CD14-positive monocyte (primary cell): ENCODE results near the gene SLC34A3. TPM values are rescaled to one million over a fixed set of nuclear protein-coding genes. Genes with fewer than 3 reads are reported as not detected.

Experiments used
- DNase-seq, 3 donors: peaks; one replicate each; pipeline ENCODE4 v3.0.0-alpha.2; 2011 to 2022
- H2AFZ ChIP-seq: 2 replicates; pipeline ENCODE4 v1.6.0; 2012; ENCODE audit warnings: mild to moderate bottlenecking, low read depth, low read length, inconsistent platforms; ENCODE audit not compliant: insufficient read depth, poor library complexity, severe bottlenecking
- H3K27ac ChIP-seq, 2 donors: 1 replicate in 1 of 2; 2 replicates in 1 of 2; pipeline ENCODE4 v1.5.1; 2012 to 2013; ENCODE audit warnings: low read length in 2 of 2, control low read depth in 1 of 2, inconsistent platforms in 1 of 2, low read depth in 1 of 2, mild to moderate bottlenecking in 1 of 2
- H3K27me3 ChIP-seq, 2 donors: one replicate each; pipeline versions ENCODE4 v1.6.0 to v1.6.1; 2011 to 2013; ENCODE audit warnings: low read length in 2 of 2; ENCODE audit not compliant: control insufficient read depth in 2 of 2, insufficient read depth in 2 of 2
- H3K36me3 ChIP-seq, 2 donors: replicated peaks in 1 of 2; 1 replicate in 1 of 2; 2 replicates in 1 of 2; pipeline versions ENCODE4 v1.5.1 to v1.6.1; 2012 to 2013; ENCODE audit warnings: low read length in 2 of 2, control low read depth in 1 of 2, inconsistent platforms in 1 of 2, mild to moderate bottlenecking in 1 of 2; ENCODE audit not compliant: insufficient read depth in 2 of 2, control insufficient read depth in 1 of 2
- H3K4me1 ChIP-seq, 2 donors: 1 replicate in 1 of 2; 2 replicates in 1 of 2; pipeline versions ENCODE4 v1.5.1 to v1.6.1; 2012 to 2013; ENCODE audit warnings: low read length in 2 of 2, control low read depth in 1 of 2, inconsistent platforms in 1 of 2, mild to moderate bottlenecking in 1 of 2, moderate library complexity in 1 of 2; ENCODE audit not compliant: insufficient read depth in 2 of 2, control insufficient read depth in 1 of 2
- H3K4me2 ChIP-seq: replicated peaks from 2 replicates; pipeline ENCODE3; 2012; ENCODE audit warnings: low read length, moderate library complexity, mild to moderate bottlenecking; ENCODE audit not compliant: poor library complexity, severe bottlenecking; ENCODE audit errors: extremely low read depth
- H3K4me3 ChIP-seq, 3 experiments: fragments of 200-600 bp in 1 of 3; sonication (generic) in 1 of 3; replicated peaks in 1 of 3; 1 replicate in 2 of 3; 2 replicates in 1 of 3; pipeline ENCODE4 v1.5.1; 2011 to 2013; ENCODE audit warnings: low read length in 3 of 3, mild to moderate bottlenecking in 3 of 3, control low read depth in 2 of 3, low read depth in 2 of 3, inconsistent platforms in 1 of 3, moderate library complexity in 1 of 3
- H3K79me2 ChIP-seq: 2 replicates; pipeline ENCODE4 v1.6.0; 2012; ENCODE audit warnings: mild to moderate bottlenecking, control low read depth, inconsistent platforms, low read length, moderate library complexity; ENCODE audit not compliant: insufficient read depth
- H3K9ac ChIP-seq: 2 replicates; pipeline ENCODE4 v1.6.0; 2017; ENCODE audit warnings: low read length, mild to moderate bottlenecking; ENCODE audit not compliant: insufficient read depth, poor library complexity, severe bottlenecking
- H3K9me3 ChIP-seq, 2 donors: replicated peaks in 1 of 2; 1 replicate in 1 of 2; 2 replicates in 1 of 2; pipeline versions ENCODE4 v1.5.1 to v1.6.1; 2012 to 2013; ENCODE audit warnings: low read length in 2 of 2, control low read depth in 1 of 2; ENCODE audit not compliant: control insufficient read depth in 1 of 2, insufficient read depth in 1 of 2
- H4K20me1 ChIP-seq: 2 replicates; pipeline ENCODE4 v1.6.0; 2012; ENCODE audit warnings: mild to moderate bottlenecking, low read length, control low read depth, moderate library complexity; ENCODE audit not compliant: insufficient read depth
- H3K27ac Mint-ChIP-seq, 7 donors: one replicate each; pipeline ENCODE4 v1.8.0; 2020; ENCODE audit warnings: mild to moderate bottlenecking in 7 of 7, mixed read lengths in 7 of 7, moderate library complexity in 6 of 7, inconsistent platforms in 2 of 7
- H3K27me3 Mint-ChIP-seq, 3 donors: one replicate each; pipeline ENCODE4 v1.8.0; 2021 to 2022; ENCODE audit warnings: low read depth in 3 of 3, mild to moderate bottlenecking in 3 of 3, mixed read lengths in 3 of 3, moderate library complexity in 3 of 3, inconsistent platforms in 1 of 3
- H3K36me3 Mint-ChIP-seq, 2 donors: one replicate each; pipeline ENCODE4 v1.8.0; 2020; ENCODE audit warnings: mixed read lengths in 2 of 2, inconsistent platforms in 1 of 2, mild to moderate bottlenecking in 1 of 2
- H3K4me1 Mint-ChIP-seq: one replicate; pipeline ENCODE4 v1.8.0; 2020; ENCODE audit warnings: mild to moderate bottlenecking, mixed read lengths
- H3K4me3 Mint-ChIP-seq, 2 donors: one replicate each; pipeline ENCODE4 v1.8.0; 2020; ENCODE audit warnings: mild to moderate bottlenecking in 2 of 2, mixed read lengths in 2 of 2, moderate library complexity in 1 of 2
- H3K9me3 Mint-ChIP-seq, 7 donors: one replicate each; pipeline ENCODE4 v1.8.0; 2020 to 2022; ENCODE audit warnings: mixed read lengths in 7 of 7, mild to moderate bottlenecking in 6 of 7, moderate library complexity in 6 of 7, inconsistent platforms in 2 of 7
- CTCF ChIP-seq: fragments of 200-600 bp; IDR thresholded peaks from one replicate; pipeline ENCODE4 v1.8.0; 2022; ENCODE audit warnings: antibody characterized with exemption, mild to moderate bottlenecking
- WGBS: methylation state at CpG from one replicate; pipeline ENCODE4 v1.1.5; 2013; ENCODE audit warnings: missing lambda C conversion rate; ENCODE audit not compliant: insufficient coverage; 5-methylcytosine and 5-hydroxymethylcytosine counted together
- intact Hi-C, 2 donors: fragments of 100-400 bp; cut with micrococcal nuclease; formaldehyde crosslinking; loops; one replicate each; pipeline versions ENCODE4 v1.15.0 to v1.15.1; 2023
- polyA plus RNA-seq, 3 donors: library from polyadenylated mRNA; depleted of rRNA in 1 of 3; unstranded in 2 of 3; stranded (reverse) in 1 of 3; fragments of 300-500 nt in 2 of 3; fragments of >200 nt in 1 of 3; fragmentation: Illumina TruSeq in 2 of 3; gene quantifications; 1 replicate in 2 of 3; 2 replicates in 1 of 3; pipeline ENCODE4 v1.2.3, GENCODE V29; 2012 to 2021

Gene SLC34A3
- polyA plus RNA-seq, 3 donors: not detected

DNA sequence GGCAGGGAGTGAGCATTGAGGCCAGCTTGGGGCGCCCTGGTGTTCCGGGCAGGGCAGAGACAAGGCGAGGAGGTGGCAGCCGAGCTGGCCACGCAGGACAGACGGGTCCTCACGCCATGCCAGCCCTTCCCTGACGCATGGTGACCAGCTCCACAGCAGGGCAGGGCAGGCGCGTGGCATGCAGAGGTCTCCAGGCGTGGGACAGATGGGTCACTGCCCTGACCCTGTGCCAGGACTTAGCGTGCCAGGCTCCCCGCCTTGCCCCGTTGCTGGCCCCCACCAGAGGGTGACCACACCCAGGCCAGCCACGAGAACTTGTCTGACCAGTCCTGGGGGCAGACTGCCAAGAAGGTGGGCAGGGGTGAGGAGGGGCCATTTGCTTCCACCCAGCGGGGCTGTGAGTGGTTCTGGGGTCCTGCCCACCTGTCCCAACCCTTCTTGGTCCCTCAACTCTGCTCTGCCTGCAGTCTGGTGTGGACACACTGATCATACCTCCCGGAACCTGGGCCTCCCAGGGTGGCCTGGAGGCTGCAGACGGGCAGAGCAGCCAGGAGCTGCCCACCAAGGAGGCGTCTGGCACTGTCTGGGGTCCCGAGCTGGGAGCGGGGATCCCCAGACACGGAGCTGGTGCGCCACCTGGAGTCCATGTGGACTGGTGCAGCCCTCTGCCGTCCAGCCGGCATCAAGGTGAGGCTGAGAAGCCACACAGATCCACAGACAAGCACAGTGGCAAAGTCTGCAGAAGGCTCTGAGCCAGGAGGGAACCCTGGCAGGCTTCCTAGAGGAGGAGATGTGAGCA lies 3.4 kb upstream of the SLC34A3 start, which contains the start of gene RNF224:
Gene RNF224, plus strand, starts transcription at position 449 of the 799 bp plus-strand sequence. CDS start 834 bp downstream, outside the sequence.
- H3K27me3 Mint-ChIP-seq: peaks cover 4 to 34% (median 5%) of the 10 kb centered on the region in 3 donors
- H3K4me3 Mint-ChIP-seq: peak within 1 kb of the TSS in 1 of 2 donors; percentile 60
- DNase-seq: peak; percentile 54 to 68 (median 62)
- peaks cover 0 to 4% (median 0%) of the 10 kb centered on the region in 7 donors for H3K9me3 Mint-ChIP-seq
- no peak within 1 kb of the TSS for H2AFZ ChIP-seq
- H4K20me1 ChIP-seq: no peaks in the 10 kb centered on the region
- H3K4me3 ChIP-seq: no peak within 1 kb of the TSS
- intact Hi-C loops: loop anchor here in 1 of 2 donors (5.0 kb wide), 1 partner anchor 110 kb away; no protein-coding TSS in a partner anchor
- H3K9me3 ChIP-seq: no peaks in the 10 kb centered on the region
- H3K36me3 ChIP-seq: no peaks in the 10 kb centered on the region
- H3K27ac ChIP-seq: no peak within 1 kb of the TSS
- H3K27me3 ChIP-seq: peaks cover 0 to 11% of the 10 kb centered on the region in 2 donors
- no peak within 1 kb of the TSS for H3K9ac ChIP-seq
- 37% methylated on average over 24 of the region's 25 CpGs for WGBS
- H3K79me2 ChIP-seq: no peaks in the 10 kb centered on the region
- no peak within 1 kb of the TSS for H3K4me2 ChIP-seq
- no peaks in the 10 kb centered on the region for H3K36me3 Mint-ChIP-seq
- H3K4me1 ChIP-seq: peaks cover 24 to 28% of the 10 kb centered on the region in 2 donors
- peaks cover 20% of the 10 kb centered on the region for H3K4me1 Mint-ChIP-seq
- TF ChIP-seq CTCF: peak; percentile 87
- peak within 1 kb of the TSS in 2 of 7 donors; percentile 41 to 64 for H3K27ac Mint-ChIP-seq

DNA sequence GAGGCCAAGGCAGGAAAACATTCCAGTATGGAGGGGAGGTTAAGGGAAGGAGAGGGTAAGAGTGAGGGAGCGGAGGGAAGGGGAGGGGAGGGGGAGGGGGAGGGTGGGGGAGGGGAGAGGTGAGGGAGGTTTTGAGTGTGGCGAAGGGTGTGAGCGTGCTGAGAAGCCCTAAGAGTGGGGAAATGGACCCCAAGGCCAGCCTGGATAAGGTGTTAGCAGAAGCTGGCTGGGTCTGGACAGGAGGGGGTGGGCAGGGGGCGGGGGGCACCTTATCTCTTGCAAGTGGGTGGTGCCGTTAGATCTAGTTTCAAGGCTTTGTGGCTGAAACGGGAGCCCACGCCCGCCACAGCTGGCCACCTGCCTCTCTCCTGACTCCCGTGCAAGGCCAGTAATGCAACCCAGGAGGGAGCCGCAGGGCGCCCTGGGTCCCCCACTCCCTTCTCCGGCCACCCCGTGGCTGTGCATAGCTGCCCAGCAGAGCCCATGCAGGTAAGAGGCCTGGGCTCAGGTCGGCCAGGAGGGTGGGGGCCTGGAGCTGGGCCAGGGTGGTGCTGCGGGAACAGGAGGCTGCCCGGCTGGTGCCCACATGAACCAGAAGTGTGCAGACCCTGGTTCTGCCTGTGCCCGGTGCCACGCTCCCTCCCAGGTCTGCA lies 2.7 kb upstream of the SLC34A3 start:
- intact Hi-C loops: loop anchor here in 1 of 2 donors (5.0 kb wide), 1 partner anchor 111 kb away; no protein-coding TSS in a partner anchor
- H4K20me1 ChIP-seq: no peaks in the 10 kb centered on the region
- H3K4me1 ChIP-seq: peaks cover 17 to 20% of the 10 kb centered on the region in 2 donors
- no peak overlapping the region for H3K9ac ChIP-seq
- peaks cover 2 to 34% (median 5%) of the 10 kb centered on the region in 3 donors for H3K27me3 Mint-ChIP-seq
- H3K27ac ChIP-seq: no peak overlapping the region
- H3K27me3 ChIP-seq: peaks cover 0 to 9% of the 10 kb centered on the region in 2 donors
- TF ChIP-seq CTCF: no peak
- H3K4me2 ChIP-seq: no peak overlapping the region
- no peaks in the 10 kb centered on the region for H3K79me2 ChIP-seq
- no peak overlapping the region for H3K4me3 ChIP-seq
- H3K36me3 Mint-ChIP-seq: no peaks in the 10 kb centered on the region
- H3K4me3 Mint-ChIP-seq: peak overlapping the region in 1 of 2 donors; percentile 60
- 39% methylated on average over 10 of the region's 18 CpGs for WGBS
- no peaks in the 10 kb centered on the region for H3K36me3 ChIP-seq
- H3K27ac Mint-ChIP-seq: no peak overlapping the region
- no peaks in the 10 kb centered on the region for H3K9me3 ChIP-seq
- peaks cover 0 to 4% (median 0%) of the 10 kb centered on the region in 7 donors for H3K9me3 Mint-ChIP-seq
- H2AFZ ChIP-seq: no peak overlapping the region
- peaks cover 17% of the 10 kb centered on the region for H3K4me1 Mint-ChIP-seq
- DNase-seq: no peak
